ENCODE measurements around the gene JMJD4. TPM values are rescaled to one million over a fixed set of nuclear protein-coding genes. Genes with fewer than 3 reads are reported as not detected.

Gene JMJD4
- 28.7 and 33.0 TPM in 2 replicates for total RNA-seq

DNA sequence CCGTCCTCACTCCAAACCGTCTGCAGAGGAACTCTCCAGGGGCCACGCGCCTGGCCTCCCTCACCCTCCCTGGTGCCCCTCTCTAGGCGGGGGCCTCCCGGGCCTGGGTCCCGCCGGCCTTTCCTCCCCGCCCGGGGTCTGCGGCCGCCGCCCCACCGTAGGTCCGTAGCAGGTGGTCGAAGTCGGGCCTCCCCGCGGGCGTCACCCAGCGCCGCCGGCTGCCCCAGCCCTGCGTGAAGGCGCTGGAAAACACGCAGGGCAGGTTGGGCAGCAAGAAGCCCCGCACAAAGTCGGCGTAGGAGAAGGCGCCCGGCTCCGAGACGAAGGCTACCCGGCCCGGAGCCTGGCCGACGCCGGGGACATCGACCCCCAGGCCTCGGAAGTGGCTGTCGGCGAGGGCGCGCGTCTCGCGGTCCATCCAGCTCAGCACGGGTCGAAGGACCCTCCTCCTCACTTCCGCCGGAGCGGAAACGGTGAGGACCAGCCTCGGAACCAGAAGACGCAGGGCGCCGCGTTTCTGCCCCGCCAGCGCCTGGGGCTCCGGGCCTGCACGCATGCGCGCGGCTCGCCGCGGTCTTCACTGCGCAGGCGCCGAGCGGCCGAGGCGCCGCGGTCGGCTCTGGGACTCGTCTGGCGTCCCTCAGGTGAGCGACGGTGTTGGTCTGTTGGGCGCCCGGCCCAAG lies at the start of gene JMJD4, which contains the start of gene SNAP47:
JMJD4 (minus strand) TSS at position 447 of the 683 bp plus-strand sequence; CDS start at position 418, 29 bp downstream.
SNAP47 (plus strand) TSS at position 580 of the 683 bp plus-strand sequence. CDS start 12,302 bp downstream, outside the sequence.

Other genes starting within 250 kb of the JMJD4 start
- 5.9 and 7.4 TPM in 2 replicates for gene ZNF678, start 171.7 kb downstream of the JMJD4 start, total RNA-seq
- gene SNAP47, start 133 bp upstream of the JMJD4 start, total RNA-seq: 39.5 and 40.4 TPM in 2 replicates
- gene PRSS38, start 80.4 kb upstream of the JMJD4 start, total RNA-seq: not detected in 2 replicates
- 0.78 and 1.5 TPM in 2 replicates for gene WNT9A, start 212.6 kb upstream of the JMJD4 start, total RNA-seq